Tibial nerve (tissue), 4 donors: Measurements from ENCODE around the gene RAB11FIP4.

Source experiments
- EP300 ChIP-seq, 2 donors: sonication (generic); formaldehyde crosslinking; IDR thresholded peaks; one replicate each; pipeline ENCODE4 v1.6.1; 2017; ENCODE audit warnings: antibody characterized with exemption in 2 of 2, mild to moderate bottlenecking in 1 of 2
- POLR2A ChIP-seq, 2 donors: fragments of 450-650 bp; IDR thresholded peaks; one replicate each; pipeline ENCODE4 v1.6.1; 2017; ENCODE audit warnings: antibody characterized with exemption in 2 of 2, mild to moderate bottlenecking in 2 of 2, moderate library complexity in 2 of 2
- TF ChIP-seq, protein P1 (sequence below), 5 experiments: fragments of 200-600 bp in 3 of 5; fragments of 450-650 bp in 2 of 5; sonication (generic) in 3 of 5; IDR thresholded peaks; one replicate each; pipeline ENCODE4 v1.5.1; 2016 to 2019; ENCODE audit warnings: antibody characterized with exemption in 5 of 5, mild to moderate bottlenecking in 3 of 5, moderate library complexity in 2 of 5

DNA sequence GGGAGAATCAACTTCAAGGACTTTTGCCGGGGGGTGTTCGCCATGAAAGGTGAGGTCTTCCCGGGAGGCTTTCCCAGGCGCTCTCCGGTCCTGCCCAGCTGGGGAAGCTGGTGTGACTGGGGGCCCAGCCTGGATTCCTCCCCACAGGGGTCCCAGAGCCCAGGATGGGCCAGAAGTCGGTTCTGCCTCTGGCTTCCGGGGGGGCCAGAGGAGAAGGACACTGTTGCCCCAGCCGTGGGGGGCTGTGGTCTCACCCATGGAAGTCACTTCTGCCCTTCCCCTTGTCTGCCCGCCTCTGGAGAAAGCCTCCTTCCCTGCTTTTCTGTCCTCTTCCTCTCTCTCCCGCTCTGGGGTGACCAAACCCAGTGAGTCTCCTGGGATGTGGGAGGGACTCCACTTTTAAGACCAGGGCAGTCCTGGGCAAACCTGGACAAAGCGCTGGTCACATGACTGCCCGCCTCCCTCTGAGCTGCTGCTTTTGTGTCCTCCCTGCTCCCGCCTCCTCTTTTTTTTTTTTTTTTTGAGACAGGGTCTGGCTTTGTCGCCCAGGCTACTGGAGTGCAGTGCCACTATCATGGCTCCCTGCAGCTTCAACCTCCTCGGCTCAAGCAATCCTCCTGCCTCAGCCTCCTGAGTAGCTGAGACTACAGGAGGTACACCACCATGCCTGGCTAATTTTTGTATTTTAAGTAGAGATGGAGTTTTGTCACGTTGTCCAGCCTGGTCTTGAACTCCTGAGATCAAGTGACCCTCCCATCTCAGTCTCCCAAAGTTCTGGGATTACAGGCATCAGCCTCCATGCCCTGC lies 40.6 kb downstream of the RAB11FIP4 start:
- TF ChIP-seq EP300 (IDR thresholded peaks at IDR 0.05) (no peak), POLR2A (IDR thresholded peaks at IDR 0.05) (no peak)
- TF ChIP-seq, protein P1, sequence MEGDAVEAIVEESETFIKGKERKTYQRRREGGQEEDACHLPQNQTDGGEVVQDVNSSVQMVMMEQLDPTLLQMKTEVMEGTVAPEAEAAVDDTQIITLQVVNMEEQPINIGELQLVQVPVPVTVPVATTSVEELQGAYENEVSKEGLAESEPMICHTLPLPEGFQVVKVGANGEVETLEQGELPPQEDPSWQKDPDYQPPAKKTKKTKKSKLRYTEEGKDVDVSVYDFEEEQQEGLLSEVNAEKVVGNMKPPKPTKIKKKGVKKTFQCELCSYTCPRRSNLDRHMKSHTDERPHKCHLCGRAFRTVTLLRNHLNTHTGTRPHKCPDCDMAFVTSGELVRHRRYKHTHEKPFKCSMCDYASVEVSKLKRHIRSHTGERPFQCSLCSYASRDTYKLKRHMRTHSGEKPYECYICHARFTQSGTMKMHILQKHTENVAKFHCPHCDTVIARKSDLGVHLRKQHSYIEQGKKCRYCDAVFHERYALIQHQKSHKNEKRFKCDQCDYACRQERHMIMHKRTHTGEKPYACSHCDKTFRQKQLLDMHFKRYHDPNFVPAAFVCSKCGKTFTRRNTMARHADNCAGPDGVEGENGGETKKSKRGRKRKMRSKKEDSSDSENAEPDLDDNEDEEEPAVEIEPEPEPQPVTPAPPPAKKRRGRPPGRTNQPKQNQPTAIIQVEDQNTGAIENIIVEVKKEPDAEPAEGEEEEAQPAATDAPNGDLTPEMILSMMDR (IDR thresholded peaks at IDR 0.05) = no peak
